Suprapubic skin (tissue), 4 donors: Measurements from ENCODE around the gene CNTNAP4.

ENCODE experiments used
- CTCF ChIP-seq, 2 donors: fragments of 200-600 bp in 1 of 2; fragments of 450-650 bp in 1 of 2; sonication (generic) in 1 of 2; IDR thresholded peaks; one replicate each; pipeline ENCODE4 v1.5.1; 2016 to 2019; ENCODE audit warnings: antibody characterized with exemption in 2 of 2, mild to moderate bottlenecking in 1 of 2, moderate library complexity in 1 of 2
- EP300 ChIP-seq: sonication (generic); formaldehyde crosslinking; IDR thresholded peaks from one replicate; pipeline ENCODE4 v1.6.1; 2017; ENCODE audit warnings: antibody characterized with exemption
- POLR2A ChIP-seq, 2 donors: fragments of 450-650 bp; IDR thresholded peaks; one replicate each; pipeline ENCODE4 v1.6.1; 2017; ENCODE audit warnings: antibody characterized with exemption in 2 of 2, mild to moderate bottlenecking in 2 of 2, moderate library complexity in 2 of 2
- POLR2AphosphoS5 ChIP-seq, 3 donors: sonication (generic); formaldehyde crosslinking; IDR thresholded peaks; one replicate each; pipeline ENCODE4 v1.6.1; 2017; ENCODE audit warnings: antibody characterized with exemption in 3 of 3

GRCh38 chr16:76531236-76531635, 254.0 kb downstream of the CNTNAP4 start:
- TF ChIP-seq POLR2A (IDR thresholded peaks at IDR 0.05) (no peak), POLR2AphosphoS5 (IDR thresholded peaks at IDR 0.05) (no peak), CTCF (IDR thresholded peaks at IDR 0.05) (no peak), EP300 (no peak)
